ENCODE data around the gene SPTSSB. TPM values are rescaled to one million over a fixed set of nuclear protein-coding genes. Genes with fewer than 3 reads are reported as not detected.

Gene SPTSSB
- polyA plus RNA-seq, 2 of the 4 experiments (the other 2 are of a cell fraction) = 0.06 to 0.43 TPM

DNA sequence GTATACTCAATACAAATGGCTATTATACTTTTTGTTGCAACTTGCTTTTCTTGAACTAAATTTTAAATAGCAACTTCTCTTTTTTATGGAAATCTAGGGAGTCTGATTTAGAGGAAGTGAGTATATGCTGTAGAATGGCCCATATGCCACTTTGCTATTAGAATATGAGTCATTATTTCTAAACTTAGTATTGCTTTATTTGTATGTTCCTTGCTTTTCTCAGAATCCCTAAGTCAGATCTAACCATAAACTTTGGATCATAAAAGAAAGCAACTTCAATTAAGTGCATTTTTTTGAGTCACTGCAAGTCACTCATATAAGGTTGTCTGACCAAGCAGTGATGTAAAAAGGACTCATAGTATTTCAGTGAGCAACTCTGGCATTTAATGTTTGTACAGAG lies 17.5 kb upstream of the SPTSSB start:
- no peak overlapping the region for H3K4me2 ChIP-seq
- H3K4me1 ChIP-seq = no peaks in the 10 kb centered on the region
- no peak overlapping the region for H3K27ac ChIP-seq
- CTCF ChIA-PET = no interaction called here
- FAIRE-seq (no peak), ATAC-seq (no peak), DNase-seq (ENCODE audit: low read depth in 1 of 2, low spot score in 1 of 2) (no peak)
- POLR2A ChIA-PET = no interaction called here
- peaks cover 4% of the 10 kb centered on the region; the same call in 2 of the 3 replicates for H3K9me3 ChIP-seq
- H3K4me3 ChIP-seq = no peak overlapping the region
- TF ChIP-seq HOXB5 (CRISPR knock-in tag; IDR thresholded peaks at IDR 0.05) (no peak), JUN (IDR thresholded peaks at IDR 0.05) (no peak), HOXB13 (CRISPR knock-in tag; IDR thresholded peaks at IDR 0.05; ENCODE audit: low read depth) (no peak), SREBF2 (IDR thresholded peaks at IDR 0.05) (no peak), RFX5 (IDR thresholded peaks at IDR 0.05) (no peak), CHD2 (IDR thresholded peaks at IDR 0.05; ENCODE audit: low read length, partially characterized antibody) (no peak), NR3C1 (IDR thresholded peaks at IDR 0.05) (no peak), ESRRA (IDR thresholded peaks at IDR 0.05; ENCODE audit: borderline replicate concordance, low read length) (no peak), NFE2L2 (conservative IDR thresholded peaks at IDR 0.05; ENCODE audit: low read length) (no peak), MAFK (IDR thresholded peaks at IDR 0.05; ENCODE audit: partially characterized antibody) (no peak), EHF (CRISPR knock-in tag; IDR thresholded peaks at IDR 0.05) (no peak), CEBPB (IDR thresholded peaks at IDR 0.05) (no peak), KDM1A (IDR thresholded peaks at IDR 0.05; ENCODE audit: low read depth) (no peak), NPAS2 (CRISPR knock-in tag; IDR thresholded peaks at IDR 0.05; ENCODE audit: borderline replicate concordance) (no peak), BHLHE40 (IDR thresholded peaks at IDR 0.05; ENCODE audit: low read depth, low read length) (no peak)
- TF ChIP-seq, protein P1, sequence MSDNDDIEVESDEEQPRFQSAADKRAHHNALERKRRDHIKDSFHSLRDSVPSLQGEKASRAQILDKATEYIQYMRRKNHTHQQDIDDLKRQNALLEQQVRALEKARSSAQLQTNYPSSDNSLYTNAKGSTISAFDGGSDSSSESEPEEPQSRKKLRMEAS (IDR thresholded peaks at IDR 0.05) = no peak
- TF ChIP-seq, protein P2, sequence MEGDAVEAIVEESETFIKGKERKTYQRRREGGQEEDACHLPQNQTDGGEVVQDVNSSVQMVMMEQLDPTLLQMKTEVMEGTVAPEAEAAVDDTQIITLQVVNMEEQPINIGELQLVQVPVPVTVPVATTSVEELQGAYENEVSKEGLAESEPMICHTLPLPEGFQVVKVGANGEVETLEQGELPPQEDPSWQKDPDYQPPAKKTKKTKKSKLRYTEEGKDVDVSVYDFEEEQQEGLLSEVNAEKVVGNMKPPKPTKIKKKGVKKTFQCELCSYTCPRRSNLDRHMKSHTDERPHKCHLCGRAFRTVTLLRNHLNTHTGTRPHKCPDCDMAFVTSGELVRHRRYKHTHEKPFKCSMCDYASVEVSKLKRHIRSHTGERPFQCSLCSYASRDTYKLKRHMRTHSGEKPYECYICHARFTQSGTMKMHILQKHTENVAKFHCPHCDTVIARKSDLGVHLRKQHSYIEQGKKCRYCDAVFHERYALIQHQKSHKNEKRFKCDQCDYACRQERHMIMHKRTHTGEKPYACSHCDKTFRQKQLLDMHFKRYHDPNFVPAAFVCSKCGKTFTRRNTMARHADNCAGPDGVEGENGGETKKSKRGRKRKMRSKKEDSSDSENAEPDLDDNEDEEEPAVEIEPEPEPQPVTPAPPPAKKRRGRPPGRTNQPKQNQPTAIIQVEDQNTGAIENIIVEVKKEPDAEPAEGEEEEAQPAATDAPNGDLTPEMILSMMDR (IDR thresholded peaks at IDR 0.05) = no peak
- TF ChIP-seq, protein P3, sequence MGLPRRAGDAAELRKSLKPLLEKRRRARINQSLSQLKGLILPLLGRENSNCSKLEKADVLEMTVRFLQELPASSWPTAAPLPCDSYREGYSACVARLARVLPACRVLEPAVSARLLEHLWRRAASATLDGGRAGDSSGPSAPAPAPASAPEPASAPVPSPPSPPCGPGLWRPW (IDR thresholded peaks at IDR 0.05) = no peak
- TF ChIP-seq, protein P4, sequence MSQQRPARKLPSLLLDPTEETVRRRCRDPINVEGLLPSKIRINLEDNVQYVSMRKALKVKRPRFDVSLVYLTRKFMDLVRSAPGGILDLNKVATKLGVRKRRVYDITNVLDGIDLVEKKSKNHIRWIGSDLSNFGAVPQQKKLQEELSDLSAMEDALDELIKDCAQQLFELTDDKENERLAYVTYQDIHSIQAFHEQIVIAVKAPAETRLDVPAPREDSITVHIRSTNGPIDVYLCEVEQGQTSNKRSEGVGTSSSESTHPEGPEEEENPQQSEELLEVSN (IDR thresholded peaks at IDR 0.05; ENCODE audit: borderline replicate concordance, low read depth) = no peak

DNA sequence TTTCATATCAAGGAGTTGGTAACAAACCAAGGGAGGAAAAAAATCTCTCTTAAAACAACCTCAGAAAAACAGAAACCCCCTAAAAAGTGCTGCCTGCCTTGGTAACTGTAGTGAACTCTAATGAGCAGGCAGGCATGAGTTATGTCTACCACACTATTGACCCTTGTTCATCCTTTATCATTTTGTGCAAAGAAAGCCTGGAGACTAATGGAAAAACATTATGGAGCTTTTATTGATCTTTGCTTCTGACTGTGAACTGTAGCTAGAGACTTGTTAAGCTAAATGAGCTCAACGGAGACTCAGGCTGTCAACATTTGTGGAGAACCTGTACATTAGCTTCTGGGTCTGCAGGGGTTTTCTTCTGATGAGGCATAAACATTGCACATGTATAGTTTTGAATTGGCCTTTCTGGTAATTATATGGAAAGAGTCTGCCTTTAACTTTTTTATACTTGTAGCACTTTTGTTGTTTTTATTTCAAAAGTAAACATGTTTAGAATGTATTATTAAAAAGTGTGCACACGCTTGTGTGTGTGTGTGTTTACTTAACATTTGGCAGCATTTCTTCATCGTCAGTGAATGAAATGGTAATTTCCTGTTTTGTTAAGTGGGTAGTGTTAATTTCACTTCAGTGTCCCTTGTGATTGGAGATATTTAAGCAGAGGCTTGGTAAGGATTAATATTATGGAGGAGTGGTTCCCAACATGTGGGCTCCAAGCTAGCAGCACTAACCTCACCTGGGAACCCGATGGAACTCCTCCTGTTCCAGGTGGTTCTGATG lies 15.9 kb upstream of the SPTSSB start:
- no peak overlapping the region for H3K4me3 ChIP-seq
- TF ChIP-seq CBX8 (IDR thresholded peaks at IDR 0.05) (no peak), PHF8 (IDR thresholded peaks at IDR 0.05; ENCODE audit: borderline replicate concordance, low read depth) (no peak), NR3C1 (IDR thresholded peaks at IDR 0.05) (no peak)
- TF ChIP-seq, protein P5, sequence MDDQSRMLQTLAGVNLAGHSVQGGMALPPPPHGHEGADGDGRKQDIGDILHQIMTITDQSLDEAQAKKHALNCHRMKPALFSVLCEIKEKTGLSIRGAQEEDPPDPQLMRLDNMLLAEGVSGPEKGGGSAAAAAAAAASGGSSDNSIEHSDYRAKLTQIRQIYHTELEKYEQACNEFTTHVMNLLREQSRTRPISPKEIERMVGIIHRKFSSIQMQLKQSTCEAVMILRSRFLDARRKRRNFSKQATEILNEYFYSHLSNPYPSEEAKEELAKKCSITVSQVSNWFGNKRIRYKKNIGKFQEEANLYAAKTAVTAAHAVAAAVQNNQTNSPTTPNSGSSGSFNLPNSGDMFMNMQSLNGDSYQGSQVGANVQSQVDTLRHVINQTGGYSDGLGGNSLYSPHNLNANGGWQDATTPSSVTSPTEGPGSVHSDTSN (IDR thresholded peaks at IDR 0.05) = no peak
- TF ChIP-seq, protein P1 (IDR thresholded peaks at IDR 0.05) = no peak
- H3K4me1 ChIP-seq = no peaks in the 10 kb centered on the region
- CTCF ChIA-PET = interaction anchor here (1.1 kb wide), 1 partner anchor 21 kb away, joined by 4 read pairs; no protein-coding TSS in a partner anchor
- DNase-seq (ENCODE audit: low read depth in 1 of 2, low spot score in 1 of 2) = no peak
- no peak overlapping the region for H3K4me2 ChIP-seq
- 28% methylated on average over 4 of the region's 4 CpGs for WGBS (ENCODE audit: missing lambda C conversion rate)
- FAIRE-seq = no peak
- ATAC-seq = no peak
- no peak overlapping the region for H3K27ac ChIP-seq
- POLR2A ChIA-PET = no interaction called here
- H3K9me3 ChIP-seq = peaks cover 4% of the 10 kb centered on the region; the same call in 2 of the 3 replicates
